Fibroblast of lung (primary cell): Measurements from ENCODE around the gene PTH.

ENCODE experiments used
- EZH2 ChIP-seq: IDR thresholded peaks from 2 replicates; pipeline ENCODE4 v1.5.1; 2012; ENCODE audit warnings: low read length, control low read depth, mild to moderate bottlenecking; ENCODE audit errors: missing control alignments
- TF ChIP-seq, protein P1 (sequence below), 2 donors: IDR thresholded peaks in 1 of 2; conservative IDR thresholded peaks in 1 of 2; 1 replicate in 1 of 2; 2 replicates in 1 of 2; pipeline ENCODE4 v1.5.1; 2011 to 2012; ENCODE audit warnings: low read length in 2 of 2, control low read depth in 1 of 2, inconsistent platforms in 1 of 2, low read depth in 1 of 2, mild to moderate bottlenecking in 1 of 2

DNA sequence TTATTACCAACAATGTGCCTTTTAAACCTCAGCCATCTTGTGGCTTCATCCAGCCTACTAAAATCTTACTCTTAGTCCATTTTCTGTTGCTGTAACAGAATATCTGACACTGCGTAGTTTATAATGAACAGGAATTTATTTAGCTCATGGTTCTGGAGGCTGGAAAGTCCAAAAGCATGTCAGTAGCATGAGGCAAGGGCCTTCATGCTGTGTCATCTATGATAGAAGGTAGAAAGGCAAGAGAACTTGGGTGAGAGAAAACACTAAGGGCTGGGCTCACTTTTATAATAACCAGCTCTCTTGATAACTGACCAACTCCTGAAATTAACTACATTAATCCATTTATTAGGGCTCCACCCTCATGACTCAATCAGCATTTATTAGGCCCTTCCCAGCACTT is 46.3 kb downstream of the PTH start:
- TF ChIP-seq, protein P1, sequence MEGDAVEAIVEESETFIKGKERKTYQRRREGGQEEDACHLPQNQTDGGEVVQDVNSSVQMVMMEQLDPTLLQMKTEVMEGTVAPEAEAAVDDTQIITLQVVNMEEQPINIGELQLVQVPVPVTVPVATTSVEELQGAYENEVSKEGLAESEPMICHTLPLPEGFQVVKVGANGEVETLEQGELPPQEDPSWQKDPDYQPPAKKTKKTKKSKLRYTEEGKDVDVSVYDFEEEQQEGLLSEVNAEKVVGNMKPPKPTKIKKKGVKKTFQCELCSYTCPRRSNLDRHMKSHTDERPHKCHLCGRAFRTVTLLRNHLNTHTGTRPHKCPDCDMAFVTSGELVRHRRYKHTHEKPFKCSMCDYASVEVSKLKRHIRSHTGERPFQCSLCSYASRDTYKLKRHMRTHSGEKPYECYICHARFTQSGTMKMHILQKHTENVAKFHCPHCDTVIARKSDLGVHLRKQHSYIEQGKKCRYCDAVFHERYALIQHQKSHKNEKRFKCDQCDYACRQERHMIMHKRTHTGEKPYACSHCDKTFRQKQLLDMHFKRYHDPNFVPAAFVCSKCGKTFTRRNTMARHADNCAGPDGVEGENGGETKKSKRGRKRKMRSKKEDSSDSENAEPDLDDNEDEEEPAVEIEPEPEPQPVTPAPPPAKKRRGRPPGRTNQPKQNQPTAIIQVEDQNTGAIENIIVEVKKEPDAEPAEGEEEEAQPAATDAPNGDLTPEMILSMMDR (conservative IDR thresholded peaks at IDR 0.05 in 1 of 2, IDR thresholded peaks at IDR 0.05 in 1 of 2; ENCODE audit: low read depth in 1 of 2, low read length in 2 of 2), result no peak
- TF ChIP-seq EZH2, result no peak
